GM12878 (cell line): ENCODE results near the gene STXBP4. TPM values are rescaled to one million over a fixed set of nuclear protein-coding genes. Genes with fewer than 3 reads are reported as not detected.

Source experiments
- ATAC-seq: fragments of 200-7000 bp; cut with Tn5 transposase; 3 replicates; pipeline ENCODE4 v1.9.1; 2020; ENCODE audit warnings: mild to moderate bottlenecking, moderate library complexity
- BruUV-seq: library from RNA; stranded (reverse); fragments of 400-500 nt; replicated peaks from 2 replicates; lab custom pipeline; 2021; lab: Mats Ljungman, UMichigan
- CTCF ChIA-PET: fragments of 300-600 bp; sonication (Branson Sonifier 250); formaldehyde crosslinking; extraction: SDS; loops from one replicate; lab custom pipeline; 2021; ENCODE audit warnings: inconsistent platforms; lab: Yijun Ruan, JAX
- POLR2A ChIA-PET: fragments of 350-600 bp; formaldehyde crosslinking; extraction: SDS; loops from one replicate; lab custom pipeline; 2021; ENCODE audit warnings: inconsistent platforms; lab: Charles Lee
- RAD21 ChIA-PET: fragments of 300-600 bp; sonication (Branson Sonifier 250); formaldehyde crosslinking; loops from one replicate; lab custom pipeline; 2023; ENCODE audit warnings: antibody characterized with exemption; ENCODE audit not compliant: unreplicated experiment; lab: Charles Lee
- SMC1A ChIA-PET: fragments of 300-600 bp; sonication (Branson Sonifier 250); formaldehyde crosslinking; loops from one replicate; lab custom pipeline; 2023; ENCODE audit not compliant: unreplicated experiment, uncharacterized antibody; lab: Charles Lee
- DNase-seq: peaks from one replicate; pipeline ENCODE4 v3.0.0-alpha.2; 2011; ENCODE audit warnings: low read depth, low spot score
- FAIRE-seq: peaks from 3 replicates; lab custom pipeline; 2011; peaks lifted over from hg19 to GRCh38; lab: Jason Lieb, UNC
- H2AFZ ChIP-seq: 2 replicates; pipeline ENCODE4 v1.6.0; 2011; ENCODE audit warnings: low read depth, low read length, control low read depth; ENCODE audit not compliant: control insufficient read depth
- H3K27ac ChIP-seq: 2 replicates; pipeline ENCODE4 v1.5.1; 2011; ENCODE audit warnings: control low read depth; ENCODE audit not compliant: control insufficient read depth, insufficient read depth
- H3K27me3 ChIP-seq, 2 experiments: replicated peaks in 1 of 2; 2 replicates each; pipeline versions ENCODE4 v1.6.0 to v1.6.1; 2011; ENCODE audit warnings: low read length in 1 of 2; ENCODE audit not compliant: control insufficient read depth in 2 of 2, insufficient read depth in 2 of 2
- H3K36me3 ChIP-seq, 2 experiments: 2 replicates each; pipeline ENCODE4 v1.5.1; 2011; ENCODE audit warnings: low read length in 1 of 2; ENCODE audit not compliant: control insufficient read depth in 2 of 2, insufficient read depth in 2 of 2
- H3K4me1 ChIP-seq: 2 replicates; pipeline ENCODE4 v1.6.1; 2011; ENCODE audit warnings: mild to moderate bottlenecking, low read length, moderate library complexity, mixed read lengths; ENCODE audit not compliant: control insufficient read depth, insufficient read depth
- H3K4me2 ChIP-seq: 2 replicates; pipeline ENCODE4 v1.6.0; 2011; ENCODE audit warnings: control low read depth; ENCODE audit not compliant: control insufficient read depth, insufficient read depth
- H3K4me3 ChIP-seq: fragments of 200-600 bp; sonication (generic); 2 replicates; pipeline ENCODE4 v1.5.1; 2016
- H3K79me2 ChIP-seq: 2 replicates; pipeline ENCODE4 v1.6.0; 2011; ENCODE audit warnings: low read length; ENCODE audit not compliant: control insufficient read depth, insufficient read depth
- H3K9ac ChIP-seq: 2 replicates; pipeline ENCODE4 v1.8.0; 2011; ENCODE audit warnings: low read length, control low read depth, mixed read lengths; ENCODE audit not compliant: control insufficient read depth, insufficient read depth
- H3K9me3 ChIP-seq: replicated peaks from 3 replicates; pipeline ENCODE4 v1.5.1; 2011; ENCODE audit warnings: mild to moderate bottlenecking, low read length; ENCODE audit not compliant: control insufficient read depth, insufficient read depth
- H4K20me1 ChIP-seq: 2 replicates; pipeline ENCODE4 v1.6.0; 2011; ENCODE audit not compliant: control insufficient read depth, insufficient read depth
- ASH2L ChIP-seq: fragments of 300-600, 200-600 bp; sonication (generic); IDR thresholded peaks from 2 replicates; pipeline ENCODE4 v1.6.1; 2017; ENCODE audit warnings: low read depth, mild to moderate bottlenecking, borderline replicate concordance
- EP300 ChIP-seq, 2 experiments: fragments of 150-350 bp in 1 of 2; IDR thresholded peaks; 2 replicates each; pipeline ENCODE4 v1.6.1; 2011 to 2012; ENCODE audit warnings: low read depth in 2 of 2, low read length in 2 of 2, borderline replicate concordance in 1 of 2, improper control_type of control experiment in 1 of 2, inconsistent platforms in 1 of 2; ENCODE audit not compliant: control insufficient read depth in 1 of 2
- EZH2 ChIP-seq: IDR thresholded peaks from 2 replicates; pipeline ENCODE4 v1.6.1; 2012; ENCODE audit warnings: low read depth, mild to moderate bottlenecking, control low read depth, inconsistent platforms, low read length, borderline replicate concordance; ENCODE audit not compliant: control insufficient read depth
- LARP7 ChIP-seq: fragments of 450-650 bp; IDR thresholded peaks from 2 replicates; pipeline ENCODE4 v1.6.1; 2017; ENCODE audit warnings: mild to moderate bottlenecking
- RELB ChIP-seq: fragments of 450-650 bp; IDR thresholded peaks from 2 replicates; pipeline ENCODE4 v1.6.1; 2017; ENCODE audit warnings: low read depth, mild to moderate bottlenecking, moderate library complexity
- SMAD1 ChIP-seq: fragments of 450-650 bp; IDR thresholded peaks from 2 replicates; pipeline ENCODE4 v1.6.1; 2018; ENCODE audit warnings: mild to moderate bottlenecking, low read depth; ENCODE audit not compliant: partially characterized antibody
- TBL1XR1 ChIP-seq: IDR thresholded peaks from 2 replicates; pipeline ENCODE4 v1.6.1; 2012; ENCODE audit warnings: low read depth, low read length, improper control_type of control experiment
- ZBTB11 ChIP-seq: fragments of 450-650 bp; formaldehyde crosslinking; IDR thresholded peaks from 2 replicates; pipeline ENCODE4 v1.5.0; 2022; ENCODE audit warnings: mild to moderate bottlenecking, missing genetic modification characterization
- WGBS: methylation state at CpG from one replicate; pipeline ENCODE4 v1.1.6; 2016; ENCODE audit warnings: low lambda C conversion rate; ENCODE audit not compliant: insufficient replicate concordance, insufficient coverage; ENCODE audit errors: missing lambda C conversion rate; 5-methylcytosine and 5-hydroxymethylcytosine counted together
- in situ Hi-C: fragments of 300-500 bp; cut with MboI; formaldehyde crosslinking; loops from 9 replicates; pipeline ENCODE4 v1.14.3; 2018; ENCODE audit warnings: mixed read lengths
- intact Hi-C: fragments of 100-400 bp; cut with micrococcal nuclease; formaldehyde crosslinking; loops from one replicate; pipeline ENCODE4 v1.14.2; 2022; ENCODE audit not compliant: unreplicated experiment
- polyA plus RNA-seq, 11 experiments: library from polyadenylated mRNA; depleted of rRNA in 4 of 11; unstranded in 6 of 11; stranded (reverse) in 5 of 11; fragments of >200 nt; fragmentation: Nextera tagmentation in 4 of 11; fragmentation: Illumina TruSeq in 1 of 11; extraction: Ambion mirVana in 4 of 11; extraction: Trizol in 1 of 11; gene quantifications; 1 replicate in 1 of 11; 2 replicates in 10 of 11; pipeline versions ENCODE4 v1.2.1 to v1.2.3, GENCODE V29; 2011 to 2016; ENCODE audit warnings: inconsistent platforms in 2 of 11, missing spikeins in 2 of 11, low read depth in 1 of 11
- total RNA-seq, 4 experiments: library from RNA; depleted of rRNA in 3 of 4; stranded (reverse); fragments of >200 nt in 3 of 4; fragmentation: Illumina TruSeq in 1 of 4; extraction: Trizol in 1 of 4; gene quantifications; 2 replicates each; pipeline versions ENCODE4 v1.2.1 to v1.2.3, GENCODE V29; 2013 to 2021

Gene STXBP4
- total and polyA plus RNA-seq, 10 of the 15 experiments (the other 5 are each of a cell fraction or from before 2014, with no cell fraction given) = 4.3 to 11.0 (median 6.7) TPM

- ChIA-PET POLR2A (interaction anchor here (0.6 kb wide), 1 partner anchor 68 kb away, joined by 3 read pairs; no protein-coding TSS in a partner anchor), CTCF (interaction anchor here (0.8 to 2.9 kb wide), 4 partner anchors 17 to 24 kb away, joined by 3 to 28 read pairs (median 4); no protein-coding TSS in a partner anchor), SMC1A (interaction anchor here (0.6 to 3.7 kb wide), 3 partner anchors 12 to 513 kb away, joined by 3 to 17 read pairs (median 3); no protein-coding TSS in a partner anchor), RAD21 (no interaction called here)
- peaks cover 30% of the 10 kb centered on the region for H3K79me2 ChIP-seq
- ATAC-seq (no peak), DNase-seq (no peak), FAIRE-seq (no peak)
- H3K4me3 ChIP-seq = peak overlapping the region; percentile 14; the same call in 1 of the 2 replicates
- in situ Hi-C loops = no loop called here
- H4K20me1 ChIP-seq = no peaks in the 10 kb centered on the region
- peaks cover 19% of the 10 kb centered on the region for H3K4me1 ChIP-seq
- no peaks in the 10 kb centered on the region; the same call in 2 of the 3 replicates for H3K9me3 ChIP-seq
- H3K9ac ChIP-seq = no peak overlapping the region
- no peak overlapping the region for H2AFZ ChIP-seq
- H3K27me3 ChIP-seq = no peaks in the 10 kb centered on the region
- no peak overlapping the region for H3K27ac ChIP-seq
- no TSS peak for BruUV-seq
- no peak overlapping the region; the same call in 1 of the 2 replicates for H3K4me2 ChIP-seq
- intact Hi-C loops = no loop called here
- no peaks in the 10 kb centered on the region for H3K36me3 ChIP-seq
- WGBS = 89% methylated on average over 3 of the region's 3 CpGs
- TF ChIP-seq LARP7 = no peak
Observed at GRCh38 chr17:54972406-54973138, 4.0 kb downstream of the STXBP4 start.

GRCh38 chr17:54974759-54975158, 6.2 kb downstream of the STXBP4 start:
- BruUV-seq = no TSS peak
- H3K4me3 ChIP-seq = no peak overlapping the region
- intact Hi-C loops = no loop called here
- no peaks in the 10 kb centered on the region; the same call in 2 of the 3 replicates for H3K9me3 ChIP-seq
- no peaks in the 10 kb centered on the region for H4K20me1 ChIP-seq
- peaks cover 18% of the 10 kb centered on the region for H3K4me1 ChIP-seq
- CTCF ChIA-PET = interaction anchor here (1.0 to 2.9 kb wide), 3 partner anchors 10 to 540 kb away, joined by 3 to 28 read pairs (median 3); no protein-coding TSS in a partner anchor
- ATAC-seq (no peak), FAIRE-seq (no peak), DNase-seq (no peak)
- SMC1A ChIA-PET = interaction anchor here (3.7 kb wide), 1 partner anchor 18 kb away, joined by 17 read pairs; no protein-coding TSS in a partner anchor
- no peaks in the 10 kb centered on the region for H3K27me3 ChIP-seq
- in situ Hi-C loops = no loop called here
- H3K79me2 ChIP-seq = peaks cover 12% of the 10 kb centered on the region
- RAD21 ChIA-PET = interaction anchor here (1.2 kb wide), 1 partner anchor 10 kb away, joined by 3 read pairs; no protein-coding TSS in a partner anchor
- H3K9ac ChIP-seq = no peak overlapping the region
- WGBS = 90% methylated on average over 3 of the region's 3 CpGs
- POLR2A ChIA-PET = interaction anchor here (1.5 kb wide), 1 partner anchor 10 kb away, joined by 4 read pairs; no protein-coding TSS in a partner anchor
- no peaks in the 10 kb centered on the region for H3K36me3 ChIP-seq
- no peak overlapping the region for H3K4me2 ChIP-seq
- H2AFZ ChIP-seq = no peak overlapping the region
- no peak overlapping the region for H3K27ac ChIP-seq
- TF ChIP-seq ZBTB11 (CRISPR knock-in tag) (no peak), TBL1XR1 (no peak), EZH2 (no peak), EP300 (IDR thresholded peaks at IDR 0.05; ENCODE audit: borderline replicate concordance in 1 of 2, control insufficient read depth in 1 of 2, low read depth in 2 of 2, low read length in 2 of 2) (no peak), ASH2L (no peak), SMAD1 (no peak), RELB (no peak)
